HepG2 (cell line): Measurements from ENCODE around the gene PLA2G12A. TPM values are rescaled to one million over a fixed set of nuclear protein-coding genes. Genes with fewer than 3 reads are reported as not detected.

Experiments
- ATAC-seq: fragments of 200-7000 bp; cut with Tn5 transposase; 3 replicates; pipeline ENCODE4 v1.9.1; 2020; ENCODE audit warnings: mild to moderate bottlenecking, moderate library complexity
- BruUV-seq: library from RNA; stranded (reverse); fragments of 400-500 nt; replicated peaks from 2 replicates; lab custom pipeline; 2021; lab: Mats Ljungman, UMichigan
- CTCF ChIA-PET: fragments of 300-600 bp; formaldehyde crosslinking; extraction: SDS; loops from one replicate; lab custom pipeline; 2021; ENCODE audit warnings: low total read pairs, inconsistent platforms, low intra/inter-chr PET ratio; lab: Yijun Ruan, JAX
- POLR2A ChIA-PET: fragments of 350-600 bp; sonication (Branson Sonifier 250); formaldehyde crosslinking; loops from one replicate; lab custom pipeline; 2020; ENCODE audit warnings: antibody characterized with exemption, inconsistent platforms; lab: Yijun Ruan, JAX
- DNase-seq: peaks from one replicate; pipeline ENCODE4 v3.0.0-alpha.2; 2015; ENCODE audit warnings: low spot score
- FAIRE-seq: peaks from 3 replicates; lab custom pipeline; 2011; peaks lifted over from hg19 to GRCh38; lab: Jason Lieb, UNC
- H2AFZ ChIP-seq: one replicate; pipeline ENCODE4 v1.6.1; 2011; ENCODE audit warnings: low read length, inconsistent platforms
- H3K27ac ChIP-seq: fragments of 300-600 bp; 3 replicates; pipeline ENCODE4 v1.8.0; 2011; ENCODE audit warnings: mixed run types, mild to moderate bottlenecking, mixed read lengths, low read length, inconsistent platforms; ENCODE audit not compliant: insufficient read depth; ENCODE audit errors: extremely low read length
- H3K27me3 ChIP-seq, 2 experiments: fragments of 200-600 bp in 1 of 2; 2 replicates in 1 of 2; 3 replicates in 1 of 2; pipeline versions ENCODE4 v1.6.0 to v1.8.0; 2011; ENCODE audit warnings: low read length in 2 of 2, mild to moderate bottlenecking in 2 of 2, moderate library complexity in 2 of 2, inconsistent platforms in 1 of 2; ENCODE audit not compliant: insufficient read depth in 2 of 2, control insufficient read depth in 1 of 2
- H3K36me3 ChIP-seq, 2 experiments: fragments of 200-600 bp in 1 of 2; replicated peaks in 1 of 2; 2 replicates in 1 of 2; 3 replicates in 1 of 2; pipeline versions ENCODE4 v1.5.1 to v1.8.0; 2011; ENCODE audit warnings: low read length in 2 of 2, inconsistent platforms in 1 of 2; ENCODE audit not compliant: insufficient read depth in 2 of 2, control insufficient read depth in 1 of 2
- H3K4me1 ChIP-seq: 2 replicates; pipeline ENCODE4 v1.5.1; 2012; ENCODE audit warnings: low read length, inconsistent platforms; ENCODE audit not compliant: insufficient read depth
- H3K4me2 ChIP-seq: 2 replicates; pipeline ENCODE4 v1.6.0; 2011; ENCODE audit warnings: low read depth, low read length, inconsistent platforms
- H3K4me3 ChIP-seq, 3 experiments: fragments of 200-600 bp in 1 of 3; sonication (generic), shearing (Covaris generic) in 1 of 3; replicated peaks in 1 of 3; 2 replicates each; pipeline ENCODE4 v1.5.1; 2011 to 2016; ENCODE audit warnings: low read length in 3 of 3, inconsistent platforms in 2 of 3, low read depth in 2 of 3, mild to moderate bottlenecking in 2 of 3, control low read depth in 1 of 3, mixed read lengths in 1 of 3; ENCODE audit not compliant: insufficient read depth in 1 of 3
- H3K79me2 ChIP-seq: one replicate; pipeline ENCODE4 v1.6.1; 2011; ENCODE audit warnings: low read length, inconsistent platforms; ENCODE audit not compliant: insufficient read depth
- H3K9ac ChIP-seq: 2 replicates; pipeline ENCODE4 v1.6.0; 2011; ENCODE audit warnings: mild to moderate bottlenecking, low read depth, low read length, inconsistent platforms; ENCODE audit not compliant: insufficient read depth
- H3K9me3 ChIP-seq: 2 replicates; pipeline ENCODE4 v1.5.1; 2012; ENCODE audit warnings: mild to moderate bottlenecking, low read length
- H4K20me1 ChIP-seq: 2 replicates; pipeline ENCODE4 v1.6.0; 2011; ENCODE audit warnings: inconsistent platforms, mild to moderate bottlenecking, low read length, moderate library complexity; ENCODE audit not compliant: insufficient read depth
- MAFF ChIP-seq: IDR thresholded peaks from 2 replicates; pipeline ENCODE4 v1.6.1; 2011; ENCODE audit warnings: low read depth, low read length, improper control_type of control experiment
- MAFK ChIP-seq, 2 experiments: IDR thresholded peaks in 1 of 2; conservative IDR thresholded peaks in 1 of 2; 2 replicates each; pipeline ENCODE4 v1.6.1; 2011; ENCODE audit warnings: improper control_type of control experiment in 2 of 2, low read length in 2 of 2
- SMAD3 ChIP-seq: sonication (generic); formaldehyde crosslinking; IDR thresholded peaks from 2 replicates; pipeline ENCODE4 v1.4.0; 2020; ENCODE audit warnings: missing genetic modification reagents
- ZBTB40 ChIP-seq, 2 experiments: fragments of 450-650 bp in 1 of 2; sonication (generic) in 1 of 2; formaldehyde crosslinking in 1 of 2; IDR thresholded peaks; 2 replicates each; pipeline versions ENCODE4 v1.6.1 to v1.8.0; 2016 to 2022; ENCODE audit warnings: antibody characterized with exemption in 1 of 2, mild to moderate bottlenecking in 1 of 2, missing genetic modification reagents in 1 of 2
- WGBS: methylation state at CpG from one replicate; pipeline ENCODE4 v1.1.6; 2017; ENCODE audit warnings: low lambda C conversion rate; 5-methylcytosine and 5-hydroxymethylcytosine counted together
- in situ Hi-C: cut with HindIII; loops from 2 replicates; pipeline ENCODE4 v1.10.0; 2017; ENCODE audit warnings: low pct_unique_long_range_greater_than_20kb; ENCODE audit not compliant: extremely low pct_ligation_motif_present
- intact Hi-C: fragments of 100-400 bp; cut with micrococcal nuclease; formaldehyde crosslinking; loops from one replicate; pipeline ENCODE4 v1.10.0; 2022; ENCODE audit not compliant: unreplicated experiment
- polyA plus RNA-seq, 8 experiments: library from polyadenylated mRNA; depleted of rRNA in 3 of 8; stranded (reverse) in 7 of 8; unstranded in 1 of 8; fragments of >200 nt; fragmentation: Illumina TruSeq in 4 of 8; extraction: Trizol in 4 of 8; gene quantifications; 2 replicates each; pipeline versions ENCODE4 v1.2.1 to v1.2.3, GENCODE V29; 2011 to 2016; ENCODE audit warnings: low read depth in 4 of 8, missing spikeins in 1 of 8, mixed read lengths in 1 of 8; ENCODE audit not compliant: insufficient read depth in 1 of 8
- total RNA-seq, 5 experiments: library from RNA; depleted of rRNA; stranded (reverse); fragments of >200 nt; fragmentation: Illumina TruSeq; extraction: Trizol; gene quantifications; 2 replicates each; pipeline ENCODE4 v1.2.3, GENCODE V29; 2016; ENCODE audit warnings: low read depth in 1 of 5

Gene PLA2G12A
- total and polyA plus RNA-seq, 2 of the 13 experiments (the other 11 are each of a cell fraction or from before 2014, with no cell fraction given), result 61.2 to 64.0 TPM

GRCh38 chr4:109719604-109720003 lies 10.3 kb downstream of the PLA2G12A start:
- no peak overlapping the region for H3K9ac ChIP-seq
- H3K27me3 ChIP-seq, result no peaks in the 10 kb centered on the region; a peak in 1 of 5 replicates
- no peak overlapping the region for H3K4me3 ChIP-seq
- peaks cover 15% of the 10 kb centered on the region for H3K79me2 ChIP-seq
- no peak for ATAC-seq
- no peak for FAIRE-seq
- H2AFZ ChIP-seq, result no peak overlapping the region
- DNase-seq, result no peak
- TF ChIP-seq MAFK (conservative IDR thresholded peaks at IDR 0.05 in 1 of 2, IDR thresholded peaks at IDR 0.05 in 1 of 2; ENCODE audit: low read length in 2 of 2), result peak; percentile 49 to 82; a peak in 3 of 4 replicates
- peak; percentile 62 for TF ChIP-seq MAFF
- TF ChIP-seq ZBTB40 (IDR thresholded peaks at IDR 0.05), result no peak
- no peak for TF ChIP-seq ZBTB40 (CRISPR knock-in tag; IDR thresholded peaks at IDR 0.05)
- TF ChIP-seq SMAD3 (CRISPR knock-in tag), result no peak
- H3K27ac ChIP-seq, result no peak overlapping the region
- intact Hi-C loops, result loop anchor here (10.0 kb wide), 2 partner anchors 155 to 285 kb away; partner anchors contain the start of genes MCUB and SEC24B
- peaks cover 7% of the 10 kb centered on the region for H3K4me1 ChIP-seq
- in situ Hi-C loops, result loop anchor here (5.0 kb wide), 1 partner anchor 57 kb away; no protein-coding TSS in a partner anchor
- H3K36me3 ChIP-seq, result peaks cover 0 to 26% of the 10 kb centered on the region in 2 experiments; a peak in 3 of 5 replicates
- 96% methylated on average over 4 of the region's 4 CpGs for WGBS
- BruUV-seq, result no TSS peak
- ChIA-PET CTCF (no interaction called here), POLR2A (no interaction called here)
- H4K20me1 ChIP-seq, result no peaks in the 10 kb centered on the region
- no peak overlapping the region for H3K4me2 ChIP-seq
- H3K9me3 ChIP-seq, result no peaks in the 10 kb centered on the region
